Globus pallidus (tissue), 1 donor: ENCODE data around the gene CD44.

Experiments
- DNase-seq: peaks from one replicate; pipeline ENCODE4 v3.0.0-alpha.2; 2015; ENCODE audit warnings: low spot score

CD44 gene

GRCh38 chr11:35112056-35112845, 26.7 kb upstream of the CD44 start:
- no peak for DNase-seq

DNA sequence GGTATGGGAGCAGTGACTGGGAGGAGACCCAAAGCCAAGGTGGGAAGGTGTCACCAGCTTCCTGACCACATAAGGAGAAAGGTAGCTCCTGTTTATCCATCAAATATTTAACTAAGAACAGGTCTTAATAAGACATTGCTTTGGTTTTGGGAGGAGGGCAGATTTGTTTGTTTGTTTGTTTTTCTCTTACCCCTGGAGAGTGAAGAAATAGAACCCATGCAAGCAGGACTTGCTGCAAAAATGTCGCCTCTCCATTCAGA, 26.2 kb upstream of the CD44 start:
- DNase-seq: no peak

GRCh38 chr11:35114906-35115687, 23.9 kb upstream of the CD44 start:
- no peak for DNase-seq

DNA sequence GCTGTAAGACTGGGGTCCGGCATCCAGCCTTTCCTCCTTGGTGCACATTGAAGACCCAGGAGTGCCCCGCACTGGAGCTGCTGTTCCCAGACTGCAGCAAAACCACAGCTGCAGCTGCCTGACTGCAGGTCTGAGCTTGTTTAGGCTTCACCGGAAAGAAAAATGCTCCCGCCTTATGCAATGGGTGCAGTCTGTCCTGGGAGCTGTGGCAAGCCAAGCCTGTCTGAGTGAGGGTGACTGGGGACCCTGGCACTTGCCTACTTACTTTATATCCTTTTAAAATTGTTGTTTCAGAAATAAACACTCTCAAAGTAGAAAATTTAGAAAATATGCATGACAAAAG, 23.3 kb upstream of the CD44 start:
- DNase-seq: no peak

GRCh38 chr11:35116245-35116644, 22.7 kb upstream of the CD44 start:
- DNase-seq: no peak

GRCh38 chr11:35116762-35117640, 22.0 kb upstream of the CD44 start:
- DNase-seq: no peak

DNA sequence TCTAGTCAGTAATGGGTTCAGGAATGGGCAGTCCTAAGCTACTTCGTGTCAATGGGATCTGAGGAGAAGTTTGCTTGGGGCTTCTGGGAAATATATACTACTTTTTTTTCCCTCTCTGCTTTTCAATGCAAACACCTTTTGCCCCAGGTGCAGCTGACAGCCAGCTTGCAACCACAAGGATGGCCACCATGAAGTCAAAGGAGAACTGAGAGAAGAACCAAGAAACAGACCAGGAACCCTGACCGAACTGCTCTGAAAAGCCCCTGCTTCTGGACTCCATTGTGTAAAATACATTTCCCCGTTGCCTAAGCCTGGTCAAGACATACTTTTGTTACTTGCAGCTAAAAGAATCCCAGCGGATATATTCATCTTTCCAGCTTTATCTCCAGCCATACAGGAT, 20.1 kb upstream of the CD44 start:
- no peak for DNase-seq

GRCh38 chr11:35121326-35121865, 17.6 kb upstream of the CD44 start:
- DNase-seq: no peak

DNA sequence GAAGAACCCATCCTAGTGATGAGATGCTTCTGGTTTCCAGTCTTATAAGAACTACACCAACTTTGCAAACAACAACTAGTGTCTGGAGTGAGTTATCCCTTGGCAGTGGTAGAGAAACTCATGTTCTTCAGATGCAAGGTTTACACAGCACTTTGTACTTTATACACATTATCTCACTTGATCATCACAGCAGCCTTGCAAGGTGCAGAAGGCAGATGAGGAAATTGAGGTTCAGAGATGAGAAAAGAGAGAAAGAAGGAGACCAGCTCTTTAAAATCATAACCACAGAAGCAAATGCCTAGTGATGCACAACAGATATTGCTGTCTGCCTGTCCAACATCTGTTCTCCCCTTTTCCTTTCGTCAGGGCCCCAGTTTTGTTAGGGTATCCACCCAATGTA, 16.7 kb upstream of the CD44 start:
- no peak for DNase-seq

GRCh38 chr11:35126000-35126878, 12.7 kb upstream of the CD44 start:
- no peak for DNase-seq

GRCh38 chr11:35126879-35127581, 11.9 kb upstream of the CD44 start:
- no peak for DNase-seq

DNA sequence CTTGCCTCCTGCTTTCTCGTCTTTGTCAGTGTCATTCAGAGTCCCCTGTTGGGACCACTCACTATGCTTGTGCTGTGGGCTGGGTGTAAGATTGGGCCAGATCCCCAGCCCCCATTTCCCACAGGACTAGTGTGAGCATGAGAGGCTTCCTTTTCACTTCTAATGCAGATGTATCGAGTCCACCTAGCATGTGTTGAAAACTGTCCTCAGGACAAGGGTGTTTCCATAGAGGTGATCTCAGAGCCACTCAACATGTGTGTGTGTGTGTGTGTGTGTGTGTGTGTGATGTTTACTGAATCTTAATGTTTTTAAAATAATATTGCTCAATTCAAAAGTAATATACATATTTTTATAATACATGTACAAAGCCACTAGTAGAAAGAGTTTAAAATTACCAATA, 11.4 kb upstream of the CD44 start:
- DNase-seq: no peak

DNA sequence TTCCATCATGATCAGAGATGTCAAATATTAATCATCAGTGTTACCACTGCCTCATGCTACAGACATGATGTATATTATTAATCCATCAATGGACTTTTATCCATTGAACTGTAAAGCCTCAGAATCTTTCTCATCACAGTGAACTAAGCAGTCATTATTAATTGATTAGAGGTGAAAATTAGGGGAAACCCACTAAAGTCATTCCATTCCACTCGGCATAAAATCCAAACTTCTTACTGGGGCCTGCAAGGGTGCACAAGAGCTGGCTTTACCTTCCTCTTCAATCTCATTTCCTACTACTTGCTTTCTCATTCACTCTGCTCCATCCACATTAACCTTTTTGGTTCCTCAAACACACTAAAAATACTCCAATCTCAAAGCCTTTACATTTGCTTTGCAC, 7.9 kb upstream of the CD44 start:
- no peak for DNase-seq

DNA sequence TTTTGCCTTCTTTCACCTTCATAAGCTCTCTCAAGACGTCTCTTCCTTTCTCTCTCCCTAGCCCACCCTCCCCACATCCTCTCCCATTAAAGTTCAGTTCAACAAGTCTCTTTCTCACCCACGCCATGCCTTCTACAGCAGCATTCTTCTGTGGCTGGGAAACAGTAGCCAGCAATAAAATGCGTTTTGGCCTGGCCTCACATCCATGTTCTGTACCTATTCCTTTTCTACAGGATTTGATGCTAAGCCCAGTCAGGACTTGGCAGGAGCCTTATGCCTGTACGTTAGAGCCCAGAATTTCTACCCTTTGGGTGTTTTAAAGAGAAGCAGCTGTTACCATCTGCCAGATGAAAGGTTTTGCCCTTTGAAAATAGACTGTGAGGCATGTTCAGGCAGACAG, 7.1 kb upstream of the CD44 start:
- DNase-seq: no peak

DNA sequence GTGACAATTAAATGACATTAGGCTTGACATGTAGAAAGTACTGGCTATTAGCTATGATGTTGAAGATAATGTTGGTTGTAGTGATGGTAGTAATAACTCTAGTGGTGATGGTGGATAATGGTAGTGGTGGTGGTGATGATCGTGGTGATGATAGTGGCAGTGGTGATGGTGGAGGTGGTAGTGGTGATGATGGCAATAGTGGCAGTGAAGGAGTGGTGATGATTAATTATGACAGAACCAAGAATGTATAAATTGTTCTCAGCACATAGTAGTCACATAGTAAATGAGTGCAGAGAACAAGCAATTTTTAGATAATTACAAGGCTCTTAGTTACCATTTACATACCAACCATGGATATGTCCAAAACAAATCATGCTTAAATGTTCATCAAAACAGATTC, 5.3 kb upstream of the CD44 start:
- DNase-seq: no peak

- no peak for DNase-seq
These were observed 4.4 kb upstream of the CD44 start for GRCh38 chr11:35134403-35135148.

GRCh38 chr11:35135222-35135621, 3.7 kb upstream of the CD44 start:
- DNase-seq: no peak

DNA sequence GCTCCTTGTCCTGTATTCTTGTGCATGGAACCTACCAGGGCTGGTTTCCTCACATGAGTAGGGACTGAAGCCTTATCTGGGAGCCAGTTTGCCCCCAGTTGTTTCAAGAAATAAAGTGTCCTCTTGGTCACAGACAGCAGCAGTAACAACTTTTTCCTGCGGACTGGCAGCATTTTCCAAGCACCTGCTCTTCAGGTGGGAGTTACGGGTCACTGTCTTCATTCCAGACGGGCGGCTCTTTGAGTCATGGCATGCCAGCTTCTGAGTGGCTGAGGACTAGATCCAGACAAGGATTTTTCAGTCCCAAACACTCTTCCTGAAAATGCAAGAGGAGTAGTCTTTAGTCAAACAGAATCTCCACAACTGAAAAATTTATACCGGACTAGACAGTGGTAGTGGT, 2.7 kb upstream of the CD44 start:
- no peak for DNase-seq

- no peak for DNase-seq
These were observed 913 bp upstream of the CD44 start for GRCh38 chr11:35138058-35138457.

DNA sequence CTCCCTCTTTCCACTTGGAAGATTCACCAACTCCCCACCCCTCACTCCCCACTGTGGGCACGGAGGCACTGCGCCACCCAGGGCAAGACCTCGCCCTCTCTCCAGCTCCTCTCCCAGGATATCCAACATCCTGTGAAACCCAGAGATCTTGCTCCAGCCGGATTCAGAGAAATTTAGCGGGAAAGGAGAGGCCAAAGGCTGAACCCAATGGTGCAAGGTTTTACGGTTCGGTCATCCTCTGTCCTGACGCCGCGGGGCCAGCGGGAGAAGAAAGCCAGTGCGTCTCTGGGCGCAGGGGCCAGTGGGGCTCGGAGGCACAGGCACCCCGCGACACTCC, 397 bp upstream of the CD44 start:
- no peak for DNase-seq
